ENCODE results near the gene TMEM109.

GRCh38 chr11:60899977-60900376, 14.0 kb upstream of the TMEM109 start:
- TF ChIP-seq CTCF (conservative IDR thresholded peaks at IDR 0.05; ENCODE audit: low read depth in 2 of 2) = no peak
- no peak for TF ChIP-seq POLR2AphosphoS5 (IDR thresholded peaks at IDR 0.05; ENCODE audit: low read depth)
- no peak for TF ChIP-seq ETS1 (IDR thresholded peaks at IDR 0.05)
- TF ChIP-seq REST (IDR thresholded peaks at IDR 0.05; ENCODE audit: unreplicated experiment) = no peak
- no peak for TF ChIP-seq EZH2 (IDR thresholded peaks at IDR 0.05; ENCODE audit: low read depth, unreplicated experiment)

All from GM23338 (cell line).